K562 (cell line): Measurements from ENCODE around the gene DYRK1A. TPM values are rescaled to one million over a fixed set of nuclear protein-coding genes. Genes with fewer than 3 reads are reported as not detected.

ENCODE experiments used
- ATAC-seq: fragments of 200-7000 bp; cut with Tn5 transposase; 3 replicates; pipeline ENCODE4 v1.9.1; 2020; ENCODE audit warnings: moderate library complexity
- BruUV-seq: library from RNA; stranded (reverse); fragments of 400-500 nt; replicated peaks from 2 replicates; lab custom pipeline; 2021; lab: Mats Ljungman, UMichigan
- CTCF ChIA-PET: fragments of 300-600 bp; formaldehyde crosslinking; extraction: SDS; loops from one replicate; lab custom pipeline; 2021; ENCODE audit warnings: low intra/inter-chr PET ratio; lab: Yijun Ruan, JAX
- POLR2A ChIA-PET: fragments of 300-600, 350-650 bp; sonication (Branson Sonifier 250); formaldehyde crosslinking; extraction: SDS; loops from one replicate; lab custom pipeline; 2021; ENCODE audit warnings: antibody characterized with exemption, inconsistent platforms; lab: Yijun Ruan, JAX
- DNase-seq, 4 experiments: peaks; one replicate each; pipeline versions ENCODE4 v3.0.0 to v3.0.0-alpha.2; 2011 to 2018; ENCODE audit warnings: low spot score in 3 of 4, mixed read lengths in 3 of 4; ENCODE audit errors: extremely low read depth in 1 of 4
- FAIRE-seq: peaks from 2 replicates; lab custom pipeline; 2011; peaks lifted over from hg19 to GRCh38; lab: Jason Lieb, UNC
- H2AFZ ChIP-seq: 2 replicates; pipeline ENCODE4 v1.6.0; 2011; ENCODE audit warnings: low read depth, low read length, control low read depth, inconsistent platforms
- H3K27ac ChIP-seq: fragments of 200-600 bp; 3 replicates; pipeline ENCODE4 v1.8.0; 2011; ENCODE audit warnings: low read depth, mild to moderate bottlenecking, control low read depth, inconsistent platforms, low read length, moderate library complexity, mixed read lengths; ENCODE audit errors: extremely low read depth
- H3K27me3 ChIP-seq, 2 experiments: fragments of 300-600 bp in 1 of 2; 2 replicates in 1 of 2; 3 replicates in 1 of 2; pipeline versions ENCODE4 v1.6.0 to v1.8.0; 2011; ENCODE audit warnings: inconsistent platforms in 2 of 2, low read length in 2 of 2, mild to moderate bottlenecking in 1 of 2, mixed read lengths in 1 of 2, moderate library complexity in 1 of 2; ENCODE audit not compliant: control insufficient read depth in 2 of 2, insufficient read depth in 2 of 2
- H3K36me3 ChIP-seq: fragments of 300-600 bp; 3 replicates; pipeline ENCODE4 v1.8.0; 2011; ENCODE audit warnings: mild to moderate bottlenecking, low read length, inconsistent platforms; ENCODE audit not compliant: control insufficient read depth, insufficient read depth
- H3K4me1 ChIP-seq, 2 experiments: fragments of 200-600 bp in 1 of 2; replicated peaks in 1 of 2; 2 replicates in 1 of 2; 3 replicates in 1 of 2; pipeline versions ENCODE4 v1.5.1 to v1.8.0; 2011; ENCODE audit warnings: inconsistent platforms in 2 of 2, low read length in 2 of 2, mild to moderate bottlenecking in 1 of 2, mixed read lengths in 1 of 2, moderate library complexity in 1 of 2; ENCODE audit not compliant: control insufficient read depth in 2 of 2, insufficient read depth in 2 of 2
- H3K4me2 ChIP-seq: 2 replicates; pipeline ENCODE4 v1.6.1; 2011; ENCODE audit warnings: low read length, control low read depth, inconsistent platforms, mixed read lengths; ENCODE audit not compliant: insufficient read depth
- H3K4me3 ChIP-seq: fragments of 200-600 bp; sonication (generic), shearing (Covaris generic); 2 replicates; pipeline ENCODE4 v1.5.1; 2016; ENCODE audit warnings: control low read depth, inconsistent platforms
- H3K79me2 ChIP-seq: fragments of 200-600 bp; 3 replicates; pipeline ENCODE4 v1.8.0; 2011; ENCODE audit warnings: low read length, inconsistent platforms; ENCODE audit not compliant: control insufficient read depth, insufficient read depth
- H3K9ac ChIP-seq, 2 experiments: 2 replicates each; pipeline versions ENCODE4 v1.6.0 to v1.6.1; 2011; ENCODE audit warnings: low read depth in 2 of 2, low read length in 2 of 2, control low read depth in 1 of 2, inconsistent platforms in 1 of 2, mild to moderate bottlenecking in 1 of 2, mixed read lengths in 1 of 2; ENCODE audit not compliant: insufficient read depth in 1 of 2
- H3K9me1 ChIP-seq: one replicate; pipeline ENCODE4 v1.6.0; 2011; ENCODE audit warnings: inconsistent platforms, mild to moderate bottlenecking, low read length, moderate library complexity; ENCODE audit not compliant: control insufficient read depth, insufficient read depth
- H3K9me3 ChIP-seq: replicated peaks from 2 replicates; pipeline ENCODE4 v1.5.1; 2011; ENCODE audit warnings: low read depth, low read length, inconsistent platforms; ENCODE audit not compliant: control insufficient read depth, insufficient read depth
- H4K20me1 ChIP-seq: replicated peaks from 2 replicates; pipeline ENCODE4 v1.6.1; 2011; ENCODE audit warnings: low read length, inconsistent platforms, mixed read lengths; ENCODE audit not compliant: control insufficient read depth, insufficient read depth
- CBFA2T2 ChIP-seq: fragments of 450-650 bp; conservative IDR thresholded peaks from 2 replicates; pipeline ENCODE4 v1.6.1; 2017; ENCODE audit warnings: mild to moderate bottlenecking
- CBFA2T3 ChIP-seq: fragments of 450-650 bp; IDR thresholded peaks from 2 replicates; pipeline ENCODE4 v1.6.1; 2017
- CEBPB ChIP-seq: fragments of 450-650 bp; IDR thresholded peaks from 2 replicates; pipeline ENCODE4 v1.6.1; 2016; ENCODE audit warnings: missing genetic modification characterization, missing compliant biosample characterization
- CTBP1 ChIP-seq: fragments of 450-650 bp; IDR thresholded peaks from 2 replicates; pipeline ENCODE4 v1.6.1; 2016; ENCODE audit warnings: borderline replicate concordance
- EP300 ChIP-seq: IDR thresholded peaks from 2 replicates; pipeline ENCODE4 v1.6.1; 2012; ENCODE audit warnings: low read length, improper control_type of control experiment
- KDM1A ChIP-seq, 2 experiments: fragments of 450-650 bp; IDR thresholded peaks; 2 replicates each; pipeline ENCODE4 v1.6.1; 2016; ENCODE audit warnings: mild to moderate bottlenecking in 2 of 2
- NFYB ChIP-seq: IDR thresholded peaks from 2 replicates; pipeline ENCODE4 v1.6.1; 2011; ENCODE audit warnings: mild to moderate bottlenecking, moderate library complexity; ENCODE audit not compliant: insufficient read length; ENCODE audit errors: extremely low read depth
- RCOR1 ChIP-seq, 2 experiments: IDR thresholded peaks; 2 replicates each; pipeline ENCODE4 v1.6.1; 2012; ENCODE audit warnings: low read depth in 2 of 2, low read length in 2 of 2, borderline replicate concordance in 1 of 2, improper control_type of control experiment in 1 of 2
- TEAD4 ChIP-seq, 2 experiments: sonication (generic) in 1 of 2; formaldehyde crosslinking in 1 of 2; IDR thresholded peaks; 2 replicates each; pipeline versions ENCODE4 v1.6.1 to v1.8.0; 2012 to 2022; ENCODE audit warnings: borderline replicate concordance in 1 of 2, inconsistent platforms in 1 of 2, low read length in 1 of 2, mild to moderate bottlenecking in 1 of 2, missing genetic modification reagents in 1 of 2
- TRIM24 ChIP-seq, 2 experiments: fragments of 450-650 bp; IDR thresholded peaks; 2 replicates each; pipeline ENCODE4 v1.6.1; 2016
- ZNF316 ChIP-seq: fragments of 450-650 bp; IDR thresholded peaks from 2 replicates; pipeline ENCODE4 v1.6.1; 2016
- ZNF384 ChIP-seq: IDR thresholded peaks from 2 replicates; pipeline ENCODE4 v1.6.1; 2012; ENCODE audit warnings: low read depth, low read length, improper control_type of control experiment
- ZNF764 ChIP-seq: fragments of 250-450 bp; sonication (Bioruptor Pico); IDR thresholded peaks from 2 replicates; pipeline ENCODE4 v1.4.0; 2020; ENCODE audit warnings: low read depth, mild to moderate bottlenecking, moderate library complexity
- WGBS: fragments of 100-300 bp; shearing (Covaris generic); methylation state at CpG from one replicate; pipeline ENCODE4 v1.1.6; 2016; ENCODE audit warnings: low coverage, mixed read lengths; ENCODE audit not compliant: insufficient coverage; ENCODE audit errors: missing lambda C conversion rate; 5-methylcytosine and 5-hydroxymethylcytosine counted together
- in situ Hi-C: fragments of 300-500 bp; cut with MboI; formaldehyde crosslinking; loops from 4 replicates; pipeline ENCODE4 v1.15.0; 2018; ENCODE audit warnings: inconsistent platforms, mixed read lengths
- intact Hi-C: fragments of 100-400 bp; cut with micrococcal nuclease; formaldehyde crosslinking; loops from 2 replicates; pipeline ENCODE4 v1.14.2; 2022
- polyA plus RNA-seq, 8 experiments: library from polyadenylated mRNA; depleted of rRNA in 4 of 8; stranded (reverse) in 5 of 8; unstranded in 3 of 8; fragments of >200 nt; fragmentation: Nextera tagmentation in 2 of 8; fragmentation: Illumina TruSeq in 1 of 8; extraction: Ambion mirVana in 2 of 8; extraction: Trizol in 1 of 8; gene quantifications; 2 replicates each; pipeline versions ENCODE4 v1.2.1 to v1.2.3, GENCODE V29; 2011 to 2014; ENCODE audit warnings: inconsistent platforms in 1 of 8, missing spikeins in 1 of 8
- total RNA-seq, 7 experiments: library from RNA; depleted of rRNA in 6 of 7; stranded (reverse); fragments of >200 nt in 6 of 7; fragmentation: Illumina TruSeq in 2 of 7; extraction: Trizol in 2 of 7; gene quantifications; 2 replicates each; pipeline versions ENCODE4 v1.2.1 to v1.2.3, GENCODE V29; 2011 to 2021; ENCODE audit warnings: low replicate concordance in 1 of 7
- TF ChIP-seq, protein P1 (sequence below): sonication (generic); IDR thresholded peaks from 2 replicates; pipeline ENCODE4 v1.6.1; 2016

DYRK1A gene
- total and polyA plus RNA-seq, 9 of the 15 experiments (the other 6 are each of a cell fraction or from before 2014, with no cell fraction given) = 3.7 to 64.8 (median 42.3) TPM

DNA sequence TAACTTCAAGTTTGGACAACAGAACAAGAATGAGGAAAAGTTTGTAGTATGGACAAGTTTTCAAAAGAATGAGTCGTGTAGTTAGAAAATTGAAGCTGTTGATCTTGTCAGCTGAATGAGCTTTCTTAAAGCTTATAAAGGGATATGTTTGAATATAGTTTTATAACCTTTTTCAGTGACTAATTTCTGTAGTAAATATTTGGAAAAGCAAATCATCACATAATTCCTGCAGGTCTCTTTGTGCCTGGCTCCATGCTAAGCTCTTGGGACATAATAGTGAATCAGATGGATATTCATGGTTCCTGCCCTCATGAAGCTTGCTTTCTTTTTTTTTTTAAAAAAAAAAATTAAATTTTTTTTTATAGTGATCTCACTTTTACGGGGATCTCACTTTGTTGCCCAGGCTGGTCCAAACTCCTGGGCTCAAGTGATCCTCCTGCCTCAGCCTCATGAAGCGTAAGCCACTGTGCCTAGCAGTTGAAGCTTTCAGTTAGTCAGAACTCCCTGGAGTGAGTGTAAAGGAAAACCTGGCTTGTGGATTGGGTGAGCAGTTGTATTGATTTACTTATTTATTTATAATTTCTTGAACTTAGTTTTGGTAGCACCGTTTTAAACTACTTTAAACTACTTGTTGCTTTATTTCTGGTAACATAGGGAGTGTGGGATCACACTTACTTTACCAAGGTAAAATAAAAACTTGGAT lies 15.5 kb downstream of the DYRK1A start:
- ATAC-seq = no peak
- TF ChIP-seq EP300 (no peak), ZNF316 (peak; percentile 74), ZNF384 (0 out of 2 replicates have a peak, but pooled peaks have one; percentile 24), TRIM24 (IDR thresholded peaks at IDR 0.05) (peak; percentile 35 to 72; a peak in 3 of 4 replicates)
- TF ChIP-seq, all 486 proteins: peak for 3

DNA sequence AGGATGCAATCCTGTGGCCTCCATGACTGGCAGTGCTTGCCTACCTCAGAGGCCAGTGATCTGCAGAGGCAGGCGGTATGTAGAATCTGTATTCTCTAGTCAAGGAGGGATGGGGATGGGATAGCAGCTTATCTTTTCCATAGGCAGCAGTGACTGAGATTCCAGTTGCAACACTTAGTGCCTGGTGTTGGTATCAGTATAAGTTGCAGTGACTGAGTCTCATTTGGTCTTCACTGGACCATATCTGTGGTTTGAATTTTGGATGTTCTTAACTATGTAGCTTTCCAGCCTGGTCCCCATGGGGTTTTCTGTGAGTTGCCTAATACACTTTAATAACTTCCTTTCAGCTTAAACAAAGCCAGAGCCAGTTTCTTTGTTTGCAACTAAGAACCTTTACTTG lies 16.5 kb downstream of the DYRK1A start:
- Histone ChIP-seq H2AFZ (no peak overlapping the region), H3K4me2 (no peak overlapping the region), H3K27ac (no peak overlapping the region), H3K4me3 (no peak overlapping the region), H3K27me3 (no peaks in the 10 kb centered on the region), H4K20me1 (peaks cover 57% of the 10 kb centered on the region), H3K4me1 (peaks cover 14 to 51% of the 10 kb centered on the region in 2 experiments), H3K79me2 (peaks cover 100% of the 10 kb centered on the region), H3K9ac (no peak overlapping the region; a peak in 1 of 4 replicates), H3K9me1 (no peaks in the 10 kb centered on the region), H3K9me3 (0 out of 2 replicates have a peak, but pooled peaks cover 4% of the 10 kb centered on the region), H3K36me3 (peaks cover 27% of the 10 kb centered on the region)
- ATAC-seq (no peak), DNase-seq (peak in 1 of 4 experiments; percentile 44), FAIRE-seq (no peak)
- BruUV-seq = no TSS peak
- in situ Hi-C loops (no loop called here), intact Hi-C loops (no loop called here)
- POLR2A ChIA-PET = interaction anchor here (0.6 to 9.0 kb wide), 5 partner anchors 8 to 744 kb away, joined by 3 to 109 read pairs (median 3); no protein-coding TSS in a partner anchor
- peak; percentile 80 to 81 for TF ChIP-seq KDM1A (IDR thresholded peaks at IDR 0.05)
- 0 out of 2 replicates have a peak, but pooled peaks have one; percentile 17 for TF ChIP-seq CTBP1
- no peak for TF ChIP-seq ZNF764 (CRISPR knock-in tag)
- TF ChIP-seq CEBPB (tag) = peak; percentile 55; the same call in 1 of the 2 replicates
- TF ChIP-seq, protein P1, sequence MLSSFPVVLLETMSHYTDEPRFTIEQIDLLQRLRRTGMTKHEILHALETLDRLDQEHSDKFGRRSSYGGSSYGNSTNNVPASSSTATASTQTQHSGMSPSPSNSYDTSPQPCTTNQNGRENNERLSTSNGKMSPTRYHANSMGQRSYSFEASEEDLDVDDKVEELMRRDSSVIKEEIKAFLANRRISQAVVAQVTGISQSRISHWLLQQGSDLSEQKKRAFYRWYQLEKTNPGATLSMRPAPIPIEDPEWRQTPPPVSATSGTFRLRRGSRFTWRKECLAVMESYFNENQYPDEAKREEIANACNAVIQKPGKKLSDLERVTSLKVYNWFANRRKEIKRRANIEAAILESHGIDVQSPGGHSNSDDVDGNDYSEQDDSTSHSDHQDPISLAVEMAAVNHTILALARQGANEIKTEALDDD = peak; percentile 49; the same call in 1 of the 2 replicates
- 0 out of 2 replicates have a peak, but pooled peaks have one; percentile 5 for TF ChIP-seq CBFA2T2
- TF ChIP-seq RCOR1 (IDR thresholded peaks at IDR 0.05; ENCODE audit: borderline replicate concordance in 1 of 2, low read depth in 2 of 2, low read length in 2 of 2) = peak in 1 of 2 experiments; percentile 85; a peak in 2 of 4 replicates
- TF ChIP-seq CBFA2T3 = peak; percentile 57
- no peak for TF ChIP-seq NFYB
- TF ChIP-seq TEAD4 (IDR thresholded peaks at IDR 0.05; ENCODE audit: low read length) = 0 out of 2 replicates have a peak, but pooled peaks have one; percentile 16
- no peak for TF ChIP-seq TEAD4 (CRISPR knock-in tag; IDR thresholded peaks at IDR 0.05; ENCODE audit: borderline replicate concordance)
- 40% methylated on average over 1 of the region's 1 CpG for WGBS
- CTCF ChIA-PET = no interaction called here

More for the DNA sequence above, 15.5 kb downstream of the DYRK1A start:
- intact Hi-C loops = no loop called here
- no peak overlapping the region for H3K9ac ChIP-seq
- FAIRE-seq = no peak
- in situ Hi-C loops = no loop called here
- peaks cover 21% of the 10 kb centered on the region for H3K36me3 ChIP-seq
- no peak overlapping the region for H2AFZ ChIP-seq
- 0 out of 2 replicates have a peak, but pooled peaks cover 4% of the 10 kb centered on the region for H3K9me3 ChIP-seq
- H3K27ac ChIP-seq = no peak overlapping the region
- BruUV-seq = no TSS peak
- POLR2A ChIA-PET = interaction anchor here (0.8 to 9.0 kb wide), 7 partner anchors 8 to 53 kb away, joined by 3 to 109 read pairs (median 3); no protein-coding TSS in a partner anchor
- H3K9me1 ChIP-seq = no peaks in the 10 kb centered on the region
- WGBS = 83% methylated on average over 4 of the region's 4 CpGs
- no peak overlapping the region for H3K4me3 ChIP-seq
- peaks cover 14 to 57% of the 10 kb centered on the region in 2 experiments for H3K4me1 ChIP-seq
- H3K27me3 ChIP-seq = no peaks in the 10 kb centered on the region
- CTCF ChIA-PET = no interaction called here
- H4K20me1 ChIP-seq = peaks cover 53% of the 10 kb centered on the region
- DNase-seq = no peak
- no peak overlapping the region for H3K4me2 ChIP-seq
- H3K79me2 ChIP-seq = peaks cover 100% of the 10 kb centered on the region
